Right ventricle myocardium inferior (tissue), 1 donor: ENCODE data around the gene CFAP70. TPM values are rescaled to one million over a fixed set of nuclear protein-coding genes. Genes with fewer than 3 reads are reported as not detected.

ENCODE experiments used
- total RNA-seq: library from RNA; stranded (reverse); fragmentation: NEBNext Ultra II Directional; extraction: Animal tissue kit (Norgen Biotek cat#: 25700); gene quantifications from one replicate; pipeline ENCODE4 v1.2.1, GENCODE V29; 2021
- donor health status: DM: no; HTN: yes; CAD: no; lungs with severe emphysema.

The CFAP70 gene
- total RNA-seq, 1 donor from 2014 or later = 1.4 TPM

Other genes starting within 250 kb of the CFAP70 start
- gene NUDT13, start 248.4 kb downstream of the CFAP70 start, total RNA-seq = 3.6 TPM
- 15.3 TPM for gene ECD, start 190.9 kb downstream of the CFAP70 start, total RNA-seq
- gene FAM149B1, start 190.7 kb downstream of the CFAP70 start, total RNA-seq = 12.9 TPM
- 8.5 TPM for gene DNAJC9, start 111.6 kb downstream of the CFAP70 start, total RNA-seq
- gene MRPS16, start 106.2 kb downstream of the CFAP70 start, total RNA-seq = 106 TPM
- 113 TPM for gene ANXA7, start 55.2 kb upstream of the CFAP70 start, total RNA-seq
- 3.5 TPM for gene MSS51, start 74.7 kb upstream of the CFAP70 start, total RNA-seq
- gene PPP3CB, start 137.2 kb upstream of the CFAP70 start, total RNA-seq = 62.9 TPM
- gene USP54, start 232.5 kb upstream of the CFAP70 start, total RNA-seq = 29.7 TPM